ENCODE results near the gene ENPP1. TPM values are rescaled to one million over a fixed set of nuclear protein-coding genes. Genes with fewer than 3 reads are reported as not detected.

Gene ENPP1
- total and polyA plus RNA-seq, 7 experiments from 2014 or later: 0.07 to 0.69 (median 0.21) TPM; not detected in 3

DNA sequence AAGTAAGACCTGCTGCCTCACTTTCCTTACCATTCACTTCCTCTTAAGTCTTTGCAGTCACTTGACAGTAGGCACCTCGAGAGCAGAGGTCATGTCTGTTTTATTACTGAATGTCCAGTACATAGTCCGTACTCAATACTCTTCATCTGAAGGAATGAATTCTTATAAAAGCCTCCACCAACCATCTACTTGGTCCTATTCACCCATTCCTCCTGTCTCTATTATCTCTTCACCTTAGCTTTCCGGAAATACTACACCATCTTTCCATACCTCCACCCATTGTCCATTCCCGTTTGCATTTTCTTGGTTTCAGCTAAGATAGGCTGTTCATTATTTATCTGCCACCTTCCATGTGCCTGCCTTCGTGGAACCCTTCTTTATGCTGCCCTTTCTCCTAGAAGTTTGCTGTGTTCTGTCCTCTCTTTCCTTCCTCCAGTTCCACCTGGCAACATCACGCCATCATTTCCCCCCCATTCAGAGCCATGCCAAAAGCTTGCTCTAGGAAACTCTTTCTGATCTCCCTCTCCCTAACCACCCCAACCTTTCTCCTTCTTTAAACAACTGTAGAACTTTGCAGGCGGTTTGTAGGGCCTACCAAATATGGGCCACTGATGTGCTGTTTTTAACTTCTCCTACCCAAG lies 38.3 kb downstream of the ENPP1 start:
- POLR2A ChIA-PET: no interaction called here
- no peak for DNase-seq
- Mint-ChIP-seq H3K4me3 (no peak overlapping the region), H3K27ac (no peak overlapping the region), H3K36me3 (no peaks in the 10 kb centered on the region), H3K4me1 (no peaks in the 10 kb centered on the region), H3K27me3 (peaks cover 16 to 30% (median 24%) of the 10 kb centered on the region in 5 donors), H3K9me3 (peaks cover 0 to 1% (median 0%) of the 10 kb centered on the region in 11 donors)
- H3K27ac ChIP-seq (ENCODE audit: low read depth, low read length): no peak overlapping the region
- no peaks in the 10 kb centered on the region for H3K9me3 ChIP-seq (ENCODE audit: control insufficient read depth in 2 of 3, low read length in 3 of 3)
- H3K4me3 ChIP-seq (ENCODE audit: low read length): no peak overlapping the region
- H3K4me1 ChIP-seq (ENCODE audit: control insufficient read depth in 2 of 2, insufficient read depth in 2 of 2, low read length in 2 of 2): no peaks in the 10 kb centered on the region
- no peaks in the 10 kb centered on the region for H3K27me3 ChIP-seq (ENCODE audit: control insufficient read depth in 2 of 2, insufficient read depth in 2 of 2, low read length in 2 of 2)
- CTCF ChIA-PET: no interaction called here
- intact Hi-C loops (cut with micrococcal nuclease): no loop called here
- H3K36me3 ChIP-seq (ENCODE audit: control insufficient read depth in 2 of 3, insufficient read depth in 3 of 3, low read length in 3 of 3): no peaks in the 10 kb centered on the region
- no peak for ATAC-seq

DNA sequence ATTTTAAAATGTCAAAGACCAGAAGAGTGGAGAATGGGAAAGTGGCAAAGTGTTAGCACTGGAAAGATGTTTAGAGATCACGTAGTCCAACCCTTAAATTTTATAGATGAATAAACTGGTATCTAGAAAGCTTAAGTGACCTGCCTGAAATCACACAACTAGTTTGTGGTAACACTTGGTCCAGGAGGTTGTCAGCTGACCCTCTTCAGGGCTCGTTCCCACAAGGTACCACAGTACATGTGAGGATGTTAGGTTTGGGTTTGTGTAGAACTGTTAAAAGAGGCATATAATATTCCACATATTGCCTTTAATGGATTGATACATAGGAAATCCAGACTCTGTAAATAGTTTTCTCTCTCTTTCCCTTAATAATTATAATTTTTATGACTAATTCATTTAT lies 39.1 kb downstream of the ENPP1 start:
- H3K27me3 Mint-ChIP-seq: peaks cover 16 to 29% (median 28%) of the 10 kb centered on the region in 5 donors
- ChIA-PET CTCF (no interaction called here), POLR2A (no interaction called here)
- H3K4me3 ChIP-seq (ENCODE audit: low read length): no peak overlapping the region
- H3K4me1 ChIP-seq (ENCODE audit: control insufficient read depth in 2 of 2, insufficient read depth in 2 of 2, low read length in 2 of 2): no peaks in the 10 kb centered on the region
- no peaks in the 10 kb centered on the region for H3K4me1 Mint-ChIP-seq
- intact Hi-C loops (cut with micrococcal nuclease): no loop called here
- peaks cover 0 to 1% (median 0%) of the 10 kb centered on the region in 11 donors for H3K9me3 Mint-ChIP-seq
- no peak overlapping the region for H3K27ac ChIP-seq (ENCODE audit: low read depth, low read length)
- ATAC-seq (no peak), DNase-seq (no peak)
- H3K36me3 ChIP-seq (ENCODE audit: control insufficient read depth in 2 of 3, insufficient read depth in 3 of 3, low read length in 3 of 3): no peaks in the 10 kb centered on the region
- H3K4me3 Mint-ChIP-seq: no peak overlapping the region
- H3K9me3 ChIP-seq (ENCODE audit: control insufficient read depth in 2 of 3, low read length in 3 of 3): no peaks in the 10 kb centered on the region
- H3K27me3 ChIP-seq (ENCODE audit: control insufficient read depth in 2 of 2, insufficient read depth in 2 of 2, low read length in 2 of 2): no peaks in the 10 kb centered on the region
- no peaks in the 10 kb centered on the region for H3K36me3 Mint-ChIP-seq
- no peak overlapping the region for H3K27ac Mint-ChIP-seq

DNA sequence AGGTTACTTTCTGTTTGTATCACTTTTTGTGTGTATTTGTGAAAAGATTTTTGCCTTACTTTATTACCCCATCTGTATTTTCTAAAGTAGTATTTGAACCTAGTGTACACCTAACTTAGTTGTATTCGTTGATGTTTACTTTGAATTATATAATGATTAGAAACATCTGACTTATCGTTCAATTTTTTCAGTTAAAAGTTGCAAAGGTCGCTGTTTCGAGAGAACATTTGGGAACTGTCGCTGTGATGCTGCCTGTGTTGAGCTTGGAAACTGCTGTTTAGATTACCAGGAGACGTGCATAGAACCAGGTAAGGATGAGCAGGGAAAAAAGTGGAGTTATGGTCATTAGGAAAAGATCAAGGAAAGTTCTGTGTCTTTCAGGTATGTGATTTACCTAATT lies 42.0 kb downstream of the ENPP1 start:
- peaks cover 9 to 22% (median 15%) of the 10 kb centered on the region in 5 donors for H3K27me3 Mint-ChIP-seq
- ChIA-PET CTCF (no interaction called here), POLR2A (no interaction called here)
- peaks cover 0 to 1% (median 0%) of the 10 kb centered on the region in 11 donors for H3K9me3 Mint-ChIP-seq
- H3K27me3 ChIP-seq (ENCODE audit: control insufficient read depth in 2 of 2, insufficient read depth in 2 of 2, low read length in 2 of 2): no peaks in the 10 kb centered on the region
- no peaks in the 10 kb centered on the region for H3K9me3 ChIP-seq (ENCODE audit: control insufficient read depth in 2 of 3, low read length in 3 of 3)
- intact Hi-C loops (cut with micrococcal nuclease): no loop called here
- no peaks in the 10 kb centered on the region for H3K4me1 ChIP-seq (ENCODE audit: control insufficient read depth in 2 of 2, insufficient read depth in 2 of 2, low read length in 2 of 2)
- no peak overlapping the region for H3K4me3 ChIP-seq (ENCODE audit: low read length)
- H3K27ac Mint-ChIP-seq: no peak overlapping the region
- no peak overlapping the region for H3K27ac ChIP-seq (ENCODE audit: low read depth, low read length)
- H3K36me3 Mint-ChIP-seq: no peaks in the 10 kb centered on the region
- no peaks in the 10 kb centered on the region for H3K36me3 ChIP-seq (ENCODE audit: control insufficient read depth in 2 of 3, insufficient read depth in 3 of 3, low read length in 3 of 3)
- no peak for DNase-seq
- no peak overlapping the region for H3K4me3 Mint-ChIP-seq
- H3K4me1 Mint-ChIP-seq: no peaks in the 10 kb centered on the region
- no peak for ATAC-seq

DNA sequence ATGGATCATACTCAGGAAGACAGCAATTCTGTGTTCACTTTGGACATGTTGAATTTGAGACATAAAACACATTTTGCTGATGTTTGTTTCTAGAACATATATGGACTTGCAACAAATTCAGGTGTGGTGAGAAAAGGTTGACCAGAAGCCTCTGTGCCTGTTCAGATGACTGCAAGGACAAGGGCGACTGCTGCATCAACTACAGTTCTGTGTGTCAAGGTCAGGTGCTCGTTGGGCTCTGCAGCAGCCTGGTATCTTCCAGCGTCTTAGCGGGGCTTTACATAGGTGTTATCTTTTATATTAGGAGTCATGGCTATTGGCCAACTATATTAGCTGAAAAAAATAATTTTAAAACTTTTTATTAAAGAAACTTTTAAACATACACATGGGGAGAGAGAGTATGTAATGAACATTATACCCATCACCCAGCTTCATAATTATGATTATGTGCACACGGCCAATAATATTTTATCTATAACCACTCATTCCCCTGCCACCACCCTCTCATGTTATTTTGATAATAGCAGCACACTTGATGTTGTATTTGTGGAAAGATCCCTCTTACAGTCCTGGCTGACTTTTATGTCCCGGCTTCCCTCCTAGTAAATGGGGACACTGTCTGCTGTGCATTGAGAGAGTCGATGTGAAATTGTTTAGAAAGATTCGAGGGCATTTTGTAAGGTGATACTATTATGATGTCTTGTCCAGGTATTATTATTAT lies 43.4 kb downstream of the ENPP1 start:
- Mint-ChIP-seq H3K36me3 (no peaks in the 10 kb centered on the region), H3K27ac (no peak overlapping the region), H3K27me3 (peaks cover 4 to 16% (median 11%) of the 10 kb centered on the region in 5 donors), H3K9me3 (peaks cover 0 to 1% (median 0%) of the 10 kb centered on the region in 11 donors), H3K4me3 (no peak overlapping the region), H3K4me1 (no peaks in the 10 kb centered on the region)
- Histone ChIP-seq H3K27me3 (ENCODE audit: control insufficient read depth in 2 of 2, insufficient read depth in 2 of 2, low read length in 2 of 2) (no peaks in the 10 kb centered on the region), H3K4me1 (ENCODE audit: control insufficient read depth in 2 of 2, insufficient read depth in 2 of 2, low read length in 2 of 2) (no peaks in the 10 kb centered on the region), H3K4me3 (ENCODE audit: low read length) (no peak overlapping the region), H3K9me3 (ENCODE audit: control insufficient read depth in 2 of 3, low read length in 3 of 3) (no peaks in the 10 kb centered on the region), H3K27ac (ENCODE audit: low read depth, low read length) (no peak overlapping the region), H3K36me3 (ENCODE audit: control insufficient read depth in 2 of 3, insufficient read depth in 3 of 3, low read length in 3 of 3) (no peaks in the 10 kb centered on the region)
- ATAC-seq (no peak), DNase-seq (no peak)
- CTCF ChIA-PET: no interaction called here
- POLR2A ChIA-PET: no interaction called here
- intact Hi-C loops (cut with micrococcal nuclease): no loop called here

GRCh38 chr6:131852200-131852599 lies 44.4 kb downstream of the ENPP1 start:
- DNase-seq: no peak
- H3K27me3 ChIP-seq (ENCODE audit: control insufficient read depth in 2 of 2, insufficient read depth in 2 of 2, low read length in 2 of 2): no peaks in the 10 kb centered on the region
- H3K27ac ChIP-seq (ENCODE audit: low read depth, low read length): no peak overlapping the region
- ATAC-seq: no peak
- ChIA-PET POLR2A (no interaction called here), CTCF (no interaction called here)
- H3K4me3 ChIP-seq (ENCODE audit: low read length): no peak overlapping the region
- Mint-ChIP-seq H3K4me3 (no peak overlapping the region), H3K27me3 (peaks cover 0 to 9% (median 5%) of the 10 kb centered on the region in 5 donors), H3K9me3 (peaks cover 0 to 1% (median 0%) of the 10 kb centered on the region in 11 donors), H3K4me1 (no peaks in the 10 kb centered on the region), H3K27ac (no peak overlapping the region), H3K36me3 (no peaks in the 10 kb centered on the region)
- no peaks in the 10 kb centered on the region for H3K36me3 ChIP-seq (ENCODE audit: control insufficient read depth in 2 of 3, insufficient read depth in 3 of 3, low read length in 3 of 3)
- H3K4me1 ChIP-seq (ENCODE audit: control insufficient read depth in 2 of 2, insufficient read depth in 2 of 2, low read length in 2 of 2): no peaks in the 10 kb centered on the region
- H3K9me3 ChIP-seq (ENCODE audit: control insufficient read depth in 2 of 3, low read length in 3 of 3): no peaks in the 10 kb centered on the region
- intact Hi-C loops (cut with micrococcal nuclease): no loop called here

- POLR2A ChIA-PET: no interaction called here
- Mint-ChIP-seq H3K27me3 (peaks cover 0 to 14% (median 2%) of the 10 kb centered on the region in 5 donors), H3K4me3 (no peak overlapping the region), H3K36me3 (no peaks in the 10 kb centered on the region), H3K27ac (no peak overlapping the region), H3K4me1 (no peaks in the 10 kb centered on the region), H3K9me3 (peaks cover 0 to 5% (median 0%) of the 10 kb centered on the region in 11 donors)
- H3K36me3 ChIP-seq (ENCODE audit: control insufficient read depth in 2 of 3, insufficient read depth in 3 of 3, low read length in 3 of 3): no peaks in the 10 kb centered on the region
- no peaks in the 10 kb centered on the region for H3K27me3 ChIP-seq (ENCODE audit: control insufficient read depth in 2 of 2, insufficient read depth in 2 of 2, low read length in 2 of 2)
- ATAC-seq: no peak
- H3K4me3 ChIP-seq (ENCODE audit: low read length): no peak overlapping the region
- H3K27ac ChIP-seq (ENCODE audit: low read depth, low read length): no peak overlapping the region
- no peak for DNase-seq
- no peaks in the 10 kb centered on the region for H3K4me1 ChIP-seq (ENCODE audit: control insufficient read depth in 2 of 2, insufficient read depth in 2 of 2, low read length in 2 of 2)
- intact Hi-C loops (cut with micrococcal nuclease): no loop called here
- no peaks in the 10 kb centered on the region for H3K9me3 ChIP-seq (ENCODE audit: control insufficient read depth in 2 of 3, low read length in 3 of 3)
- CTCF ChIA-PET: no interaction called here
Observed at GRCh38 chr6:131854803-131855202, 47.0 kb downstream of the ENPP1 start.

Measured in naive thymus-derived CD4-positive, alpha-beta T cell (primary cell).